Fibroblast of lung (primary cell): ENCODE data around the gene POC1B. TPM values are rescaled to one million over a fixed set of nuclear protein-coding genes. Genes with fewer than 3 reads are reported as not detected.

Experiments used
- DNase-seq, 2 donors: peaks; one replicate each; pipeline versions ENCODE4 v3.0.0 to v3.0.0-alpha.2; 2010; ENCODE audit warnings: low read depth in 2 of 2
- H2AFZ ChIP-seq: 2 replicates; pipeline ENCODE4 v1.5.1; 2012; ENCODE audit warnings: low read length, control low read depth, inconsistent platforms
- H3K27ac ChIP-seq: 2 replicates; pipeline ENCODE4 v1.5.1; 2011; ENCODE audit warnings: low read length, control low read depth; ENCODE audit not compliant: insufficient read depth
- H3K27me3 ChIP-seq: 2 replicates; pipeline ENCODE4 v1.5.1; 2011; ENCODE audit warnings: mild to moderate bottlenecking, low read length; ENCODE audit not compliant: control insufficient read depth, insufficient read depth
- H3K36me3 ChIP-seq: 2 replicates; pipeline ENCODE4 v1.5.1; 2011; ENCODE audit warnings: low read length; ENCODE audit not compliant: control insufficient read depth, insufficient read depth
- H3K4me1 ChIP-seq: 2 replicates; pipeline ENCODE4 v1.5.1; 2011; ENCODE audit warnings: low read length; ENCODE audit not compliant: control insufficient read depth, insufficient read depth; ENCODE audit errors: extremely low read depth
- H3K4me2 ChIP-seq: 2 replicates; pipeline ENCODE4 v1.5.1; 2011; ENCODE audit warnings: low read length, control low read depth; ENCODE audit not compliant: insufficient read depth; ENCODE audit errors: extremely low read depth
- H3K4me3 ChIP-seq, 4 experiments: fragments of 200-600 bp in 1 of 4; sonication (generic) in 1 of 4; replicated peaks in 1 of 4; 2 replicates each; pipeline ENCODE4 v1.5.1; 2011 to 2016; ENCODE audit warnings: low read length in 4 of 4, low read depth in 3 of 4, mild to moderate bottlenecking in 3 of 4, control low read depth in 2 of 4, inconsistent platforms in 1 of 4, mixed read lengths in 1 of 4; ENCODE audit not compliant: insufficient read depth in 1 of 4; ENCODE audit errors: control extremely low read depth in 1 of 4
- H3K79me2 ChIP-seq: 2 replicates; pipeline ENCODE4 v1.5.1; 2012; ENCODE audit warnings: mild to moderate bottlenecking, low read length, inconsistent platforms; ENCODE audit not compliant: control insufficient read depth, insufficient read depth
- H3K9ac ChIP-seq: 2 replicates; pipeline ENCODE4 v1.5.1; 2011; ENCODE audit warnings: mild to moderate bottlenecking, low read length, control low read depth; ENCODE audit not compliant: insufficient read depth
- H3K9me3 ChIP-seq: 2 replicates; pipeline ENCODE4 v1.5.1; 2012; ENCODE audit warnings: low read depth, low read length; ENCODE audit not compliant: control insufficient read depth, insufficient read depth
- H4K20me1 ChIP-seq: 2 replicates; pipeline ENCODE4 v1.5.1; 2011; ENCODE audit warnings: low read length; ENCODE audit not compliant: control insufficient read depth, insufficient read depth; ENCODE audit errors: extremely low read depth
- CTCF ChIP-seq, 2 donors: IDR thresholded peaks in 1 of 2; conservative IDR thresholded peaks in 1 of 2; 1 replicate in 1 of 2; 2 replicates in 1 of 2; pipeline ENCODE4 v1.5.1; 2011 to 2012; ENCODE audit warnings: low read length in 2 of 2, control low read depth in 1 of 2, inconsistent platforms in 1 of 2, low read depth in 1 of 2, mild to moderate bottlenecking in 1 of 2
- EZH2 ChIP-seq: IDR thresholded peaks from 2 replicates; pipeline ENCODE4 v1.5.1; 2012; ENCODE audit warnings: low read length, control low read depth, mild to moderate bottlenecking; ENCODE audit errors: missing control alignments
- polyA plus RNA-seq, 2 donors: library from polyadenylated mRNA; depleted of rRNA in 1 of 2; stranded (reverse) in 1 of 2; unstranded in 1 of 2; fragments of >200 nt; gene quantifications; 2 replicates each; pipeline ENCODE4 v1.2.1, GENCODE V29; 2011 to 2012; ENCODE audit warnings: missing spikeins in 1 of 2
- total RNA-seq: library from RNA; depleted of rRNA; stranded (reverse); fragments of >200 nt; gene quantifications from 2 replicates; pipeline ENCODE4 v1.2.1, GENCODE V29; 2014

Gene POC1B
- total and polyA plus RNA-seq, 2 donors (not counting 1 experiment from before 2014, with no cell fraction given): 10.2 to 16.7 TPM

DNA sequence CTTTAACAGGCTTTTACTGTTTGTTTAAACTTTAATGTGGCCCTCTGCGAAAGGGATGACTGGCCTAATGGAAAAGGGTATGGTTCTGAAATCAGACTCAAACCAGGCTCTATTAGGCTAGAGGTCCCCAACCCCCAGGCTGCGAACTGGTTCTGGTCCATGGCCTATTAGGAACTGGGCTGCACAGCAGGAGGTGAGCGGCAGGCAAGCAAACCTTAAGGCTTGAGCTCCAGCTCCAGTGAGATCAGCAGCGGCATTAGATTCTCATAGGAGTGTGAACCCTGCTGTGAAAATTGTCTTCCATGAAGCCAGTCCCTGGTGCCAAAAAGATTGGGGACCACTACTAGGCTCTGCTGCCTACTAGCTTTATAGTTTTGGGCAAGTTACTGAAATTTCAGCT, 12.3 kb downstream of the POC1B start:
- H3K36me3 ChIP-seq: no peaks in the 10 kb centered on the region
- H3K27me3 ChIP-seq: no peaks in the 10 kb centered on the region
- H2AFZ ChIP-seq: no peak overlapping the region
- no peak overlapping the region for H3K4me3 ChIP-seq
- no peak overlapping the region for H3K4me2 ChIP-seq
- DNase-seq: no peak
- no peaks in the 10 kb centered on the region for H3K4me1 ChIP-seq
- H3K9ac ChIP-seq: no peak overlapping the region
- H4K20me1 ChIP-seq: no peaks in the 10 kb centered on the region
- H3K79me2 ChIP-seq: no peaks in the 10 kb centered on the region
- H3K9me3 ChIP-seq: no peaks in the 10 kb centered on the region
- H3K27ac ChIP-seq: no peak overlapping the region
- TF ChIP-seq EZH2: no peak
- no peak for TF ChIP-seq CTCF (conservative IDR thresholded peaks at IDR 0.05 in 1 of 2, IDR thresholded peaks at IDR 0.05 in 1 of 2; ENCODE audit: low read depth in 1 of 2, low read length in 2 of 2)

DNA sequence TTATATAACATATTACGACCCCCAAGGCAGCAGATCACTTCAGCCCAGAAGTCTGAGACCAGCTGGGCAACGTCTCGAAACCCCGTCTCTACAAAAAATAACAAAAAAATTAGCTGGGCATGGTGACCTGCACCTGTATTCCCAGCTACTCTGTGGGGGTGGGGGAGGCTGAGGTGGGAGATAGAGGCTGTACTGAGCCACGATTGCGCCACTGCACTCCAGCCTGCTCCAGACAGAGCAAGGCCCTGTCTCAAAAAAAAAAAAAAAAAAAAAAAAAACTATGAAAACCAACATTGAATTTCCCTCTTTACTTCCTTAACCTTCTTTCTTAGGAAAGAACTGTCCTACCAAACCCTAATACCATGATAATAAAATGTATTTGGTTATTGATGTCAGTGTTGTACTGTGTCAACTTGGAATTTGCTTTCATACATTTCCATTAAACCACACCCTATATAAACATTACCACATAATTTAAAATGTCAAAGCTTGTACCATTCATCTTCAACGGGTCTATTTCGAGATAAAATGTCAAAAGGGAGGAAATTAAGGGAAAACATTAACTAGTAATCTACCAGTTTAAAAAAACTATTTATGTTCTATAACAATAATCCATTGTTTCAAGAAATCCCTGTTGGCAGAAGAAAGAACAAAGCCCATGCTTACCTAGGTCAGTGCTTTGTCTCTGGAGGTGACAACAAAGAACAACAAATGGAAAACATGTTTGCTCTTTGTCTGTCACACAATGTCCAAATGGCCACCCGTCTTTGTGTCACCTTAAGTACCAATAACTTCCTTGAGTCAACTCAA, 18.6 kb downstream of the POC1B start:
- no peak overlapping the region for H3K27ac ChIP-seq
- no peaks in the 10 kb centered on the region for H3K9me3 ChIP-seq
- H2AFZ ChIP-seq: no peak overlapping the region
- no peaks in the 10 kb centered on the region for H3K79me2 ChIP-seq
- no peak overlapping the region for H3K4me3 ChIP-seq
- no peak overlapping the region for H3K4me2 ChIP-seq
- no peak overlapping the region for H3K9ac ChIP-seq
- no peak for DNase-seq
- no peaks in the 10 kb centered on the region for H3K4me1 ChIP-seq
- no peaks in the 10 kb centered on the region for H3K36me3 ChIP-seq
- no peaks in the 10 kb centered on the region for H4K20me1 ChIP-seq
- H3K27me3 ChIP-seq: no peaks in the 10 kb centered on the region
- no peak for TF ChIP-seq CTCF (conservative IDR thresholded peaks at IDR 0.05 in 1 of 2, IDR thresholded peaks at IDR 0.05 in 1 of 2; ENCODE audit: low read depth in 1 of 2, low read length in 2 of 2)
- TF ChIP-seq EZH2: no peak

- Histone ChIP-seq H4K20me1 (no peaks in the 10 kb centered on the region), H3K4me2 (no peak overlapping the region), H3K9ac (no peak overlapping the region), H3K36me3 (no peaks in the 10 kb centered on the region), H3K4me1 (no peaks in the 10 kb centered on the region), H3K27ac (no peak overlapping the region), H3K9me3 (no peaks in the 10 kb centered on the region), H3K27me3 (no peaks in the 10 kb centered on the region), H3K4me3 (no peak overlapping the region), H3K79me2 (no peaks in the 10 kb centered on the region), H2AFZ (no peak overlapping the region)
- no peak for DNase-seq
- TF ChIP-seq CTCF (conservative IDR thresholded peaks at IDR 0.05 in 1 of 2, IDR thresholded peaks at IDR 0.05 in 1 of 2; ENCODE audit: low read depth in 1 of 2, low read length in 2 of 2) (no peak), EZH2 (no peak)
Measured at GRCh38 chr12:89506050-89506449, 19.8 kb downstream of the POC1B start.
